Caco-2 (cell line): ENCODE results near the gene LSM7. TPM values are rescaled to one million over a fixed set of nuclear protein-coding genes. Genes with fewer than 3 reads are reported as not detected.
A peak's percentile ranks its signal among the peaks of the same experiment; 100 is the strongest.

Experiments
- BruUV-seq: library from RNA; stranded (reverse); fragments of 400-500 nt; replicated peaks from 2 replicates; lab custom pipeline; 2021; lab: Mats Ljungman, UMichigan
- CTCF ChIA-PET: fragments of 300-600 bp; sonication (Branson Sonifier 250); formaldehyde crosslinking; loops from one replicate; lab custom pipeline; 2022; ENCODE audit warnings: antibody characterized with exemption; lab: Charles Lee
- POLR2A ChIA-PET: fragments of 300-600 bp; sonication (Branson Sonifier 250); formaldehyde crosslinking; loops from one replicate; lab custom pipeline; 2022; ENCODE audit warnings: antibody characterized with exemption; lab: Charles Lee
- DNase-seq, 2 experiments: peaks; one replicate each; pipeline versions ENCODE4 v3.0.0 to v3.0.0-alpha.2; 2020 to 2022
- H3K27me3 ChIP-seq: replicated peaks from 2 replicates; pipeline ENCODE4 v1.6.0; 2011; ENCODE audit warnings: low read length; ENCODE audit not compliant: control insufficient read depth, insufficient read depth
- H3K36me3 ChIP-seq: 2 replicates; pipeline ENCODE4 v1.5.1; 2011; ENCODE audit warnings: low read length; ENCODE audit not compliant: control insufficient read depth, insufficient read depth
- H3K4me1 ChIP-seq: fragments of 250-450 bp; sonication (Bioruptor Pico); 2 replicates; pipeline ENCODE4 v1.5.1; 2020; ENCODE audit warnings: mild to moderate bottlenecking
- H3K4me3 ChIP-seq: 2 replicates; pipeline ENCODE4 v1.5.1; 2011; ENCODE audit warnings: low read depth, mild to moderate bottlenecking, control low read depth, low read length
- H3K9me3 ChIP-seq: fragments of 250-450 bp; sonication (Bioruptor Pico); 2 replicates; pipeline ENCODE4 v1.5.1; 2020; ENCODE audit warnings: mild to moderate bottlenecking, moderate library complexity
- H3K27ac Mint-ChIP-seq: one replicate; pipeline ENCODE4 v1.8.0; 2022; ENCODE audit warnings: mixed read lengths; ENCODE audit not compliant: unreplicated experiment
- H3K27me3 Mint-ChIP-seq: one replicate; pipeline ENCODE4 v1.8.0; 2022; ENCODE audit warnings: mixed read lengths; ENCODE audit not compliant: insufficient read depth, unreplicated experiment
- H3K36me3 Mint-ChIP-seq: one replicate; pipeline ENCODE4 v1.8.0; 2022; ENCODE audit warnings: mild to moderate bottlenecking, mixed read lengths; ENCODE audit not compliant: insufficient read depth, unreplicated experiment
- H3K4me1 Mint-ChIP-seq: one replicate; pipeline ENCODE4 v1.8.0; 2022; ENCODE audit warnings: low read depth, mixed read lengths; ENCODE audit not compliant: unreplicated experiment
- H3K4me3 Mint-ChIP-seq: one replicate; pipeline ENCODE4 v1.8.0; 2022; ENCODE audit warnings: mild to moderate bottlenecking, moderate library complexity, mixed read lengths; ENCODE audit not compliant: unreplicated experiment
- H3K9me3 Mint-ChIP-seq: one replicate; pipeline ENCODE4 v1.8.0; 2022; ENCODE audit warnings: mixed read lengths; ENCODE audit not compliant: unreplicated experiment
- CTCF ChIP-seq, 2 experiments: fragments of 200-600 bp in 1 of 2; IDR thresholded peaks; 1 replicate in 1 of 2; 2 replicates in 1 of 2; pipeline versions ENCODE4 v1.5.1 to v1.8.0; 2011 to 2022; ENCODE audit warnings: antibody characterized with exemption in 1 of 2, control low read depth in 1 of 2, inconsistent platforms in 1 of 2, low read depth in 1 of 2, low read length in 1 of 2, mild to moderate bottlenecking in 1 of 2, moderate library complexity in 1 of 2; ENCODE audit not compliant: insufficient read depth in 1 of 2, severe bottlenecking in 1 of 2, unreplicated experiment in 1 of 2
- intact Hi-C: fragments of 100-400 bp; cut with micrococcal nuclease; formaldehyde crosslinking; loops from one replicate; pipeline ENCODE4 v1.10.0; 2022; ENCODE audit not compliant: unreplicated experiment
- total RNA-seq: library from RNA; stranded (reverse); gene quantifications from 2 replicates; pipeline ENCODE4 v1.2.3, GENCODE V29; 2022

LSM7 gene
- total RNA-seq, 1 experiment from 2014 or later: 141 TPM

GRCh38 chr19:2371656-2372055 is 43.3 kb upstream of the LSM7 start:
- Histone ChIP-seq H3K27me3 (no peaks in the 10 kb centered on the region), H3K4me1 (no peaks in the 10 kb centered on the region), H3K36me3 (no peaks in the 10 kb centered on the region), H3K9me3 (no peaks in the 10 kb centered on the region), H3K4me3 (no peak overlapping the region)
- ChIA-PET POLR2A (no interaction called here), CTCF (no interaction called here)
- intact Hi-C loops: no loop called here
- peak overlapping the region; percentile 38 for H3K27ac Mint-ChIP-seq
- H3K4me1 Mint-ChIP-seq: peaks cover 13% of the 10 kb centered on the region
- no peaks in the 10 kb centered on the region for H3K27me3 Mint-ChIP-seq
- no TSS peak for BruUV-seq
- H3K9me3 Mint-ChIP-seq: no peaks in the 10 kb centered on the region
- peaks cover 5% of the 10 kb centered on the region for H3K36me3 Mint-ChIP-seq
- no peak for DNase-seq
- no peak overlapping the region for H3K4me3 Mint-ChIP-seq
- TF ChIP-seq CTCF (IDR thresholded peaks at IDR 0.05; ENCODE audit: insufficient read depth in 1 of 2, low read depth in 1 of 2, low read length in 1 of 2, severe bottlenecking in 1 of 2, unreplicated experiment in 1 of 2): no peak

- ChIA-PET POLR2A (no interaction called here), CTCF (no interaction called here)
- no peaks in the 10 kb centered on the region for H3K4me1 ChIP-seq
- Mint-ChIP-seq H3K4me1 (peaks cover 5% of the 10 kb centered on the region), H3K27ac (no peak overlapping the region), H3K4me3 (no peak overlapping the region), H3K9me3 (no peaks in the 10 kb centered on the region), H3K36me3 (peaks cover 8% of the 10 kb centered on the region), H3K27me3 (no peaks in the 10 kb centered on the region)
- H3K36me3 ChIP-seq: no peaks in the 10 kb centered on the region
- intact Hi-C loops: no loop called here
- no peak for DNase-seq
- no peak for TF ChIP-seq CTCF (IDR thresholded peaks at IDR 0.05; ENCODE audit: insufficient read depth in 1 of 2, low read depth in 1 of 2, low read length in 1 of 2, severe bottlenecking in 1 of 2, unreplicated experiment in 1 of 2)
- no peaks in the 10 kb centered on the region for H3K9me3 ChIP-seq
- no peaks in the 10 kb centered on the region for H3K27me3 ChIP-seq
- H3K4me3 ChIP-seq: no peak overlapping the region
- BruUV-seq: no TSS peak
Observed at GRCh38 chr19:2365201-2365970, 37.0 kb upstream of the LSM7 start.

- peaks cover 10% of the 10 kb centered on the region for H3K36me3 Mint-ChIP-seq
- H3K27me3 Mint-ChIP-seq: no peaks in the 10 kb centered on the region
- peaks cover 5% of the 10 kb centered on the region for H3K4me1 Mint-ChIP-seq
- H3K36me3 ChIP-seq: no peaks in the 10 kb centered on the region
- intact Hi-C loops: no loop called here
- no peaks in the 10 kb centered on the region for H3K4me1 ChIP-seq
- no peak for TF ChIP-seq CTCF (IDR thresholded peaks at IDR 0.05; ENCODE audit: insufficient read depth in 1 of 2, low read depth in 1 of 2, low read length in 1 of 2, severe bottlenecking in 1 of 2, unreplicated experiment in 1 of 2)
- H3K4me3 Mint-ChIP-seq: no peak overlapping the region
- BruUV-seq: no TSS peak
- H3K27me3 ChIP-seq: no peaks in the 10 kb centered on the region
- CTCF ChIA-PET: no interaction called here
- no peak overlapping the region for H3K27ac Mint-ChIP-seq
- no peaks in the 10 kb centered on the region for H3K9me3 ChIP-seq
- H3K4me3 ChIP-seq: no peak overlapping the region
- POLR2A ChIA-PET: no interaction called here
- no peak for DNase-seq
- no peaks in the 10 kb centered on the region for H3K9me3 Mint-ChIP-seq
Observed at GRCh38 chr19:2363419-2363818, 35.0 kb upstream of the LSM7 start.
